OCI-LY7 (cell line): Measurements from ENCODE around the gene ALDH3A1. TPM values are rescaled to one million over a fixed set of nuclear protein-coding genes. Genes with fewer than 3 reads are reported as not detected.

Experiments
- BruUV-seq: library from RNA; stranded (reverse); fragments of 400-500 nt; replicated peaks from 2 replicates; lab custom pipeline; 2021; lab: Mats Ljungman, UMichigan
- CTCF ChIA-PET: fragments of 300-600 bp; sonication (Branson Sonifier 250); formaldehyde crosslinking; loops from one replicate; lab custom pipeline; 2022; ENCODE audit warnings: antibody characterized with exemption; ENCODE audit not compliant: unreplicated experiment; lab: Charles Lee
- POLR2A ChIA-PET: fragments of 300-600 bp; sonication (Branson Sonifier 250); formaldehyde crosslinking; loops from one replicate; lab custom pipeline; 2022; ENCODE audit warnings: antibody characterized with exemption; lab: Charles Lee
- DNase-seq: peaks from one replicate; pipeline ENCODE4 v3.0.0-alpha.2; 2015; ENCODE audit warnings: low spot score
- H2AFZ ChIP-seq: fragments of 200-600 bp; sonication (generic), shearing (Covaris generic); 2 replicates; pipeline ENCODE4 v1.6.1; 2014; ENCODE audit warnings: mild to moderate bottlenecking, antibody characterized with exemption, low read length, moderate library complexity
- H3K27ac ChIP-seq: fragments of 200-600 bp; sonication (generic); 2 replicates; pipeline ENCODE4 v1.5.1; 2014; ENCODE audit warnings: mixed run types, low read depth, mild to moderate bottlenecking, moderate library complexity, low read length, inconsistent platforms; ENCODE audit not compliant: poor library complexity, severe bottlenecking
- H3K36me3 ChIP-seq: fragments of 200-600 bp; sonication (generic); 2 replicates; pipeline ENCODE4 v1.6.1; 2014; ENCODE audit warnings: mild to moderate bottlenecking, antibody characterized with exemption, low read length, moderate library complexity, mixed read lengths; ENCODE audit not compliant: insufficient read depth
- H3K4me1 ChIP-seq: fragments of 200-600 bp; sonication (generic); 2 replicates; pipeline ENCODE4 v1.5.1; 2014; ENCODE audit warnings: mild to moderate bottlenecking, low read length; ENCODE audit not compliant: insufficient read depth, poor library complexity, severe bottlenecking
- H3K4me2 ChIP-seq: fragments of 200-600 bp; sonication (generic); 2 replicates; pipeline ENCODE4 v1.6.1; 2014; ENCODE audit warnings: mild to moderate bottlenecking, low read length
- H3K4me3 ChIP-seq: fragments of 200-600 bp; sonication (generic); 2 replicates; pipeline ENCODE4 v1.5.1; 2014; ENCODE audit warnings: mild to moderate bottlenecking, low read depth, low read length; ENCODE audit not compliant: poor library complexity, severe bottlenecking
- H3K79me2 ChIP-seq: fragments of 200-600 bp; sonication (generic); 2 replicates; pipeline ENCODE4 v1.6.1; 2016; ENCODE audit warnings: low read depth, mild to moderate bottlenecking, low read length, moderate library complexity, mixed read lengths; ENCODE audit not compliant: insufficient read depth
- H3K9me2 ChIP-seq: fragments of 200-600 bp; sonication (generic); 2 replicates; pipeline ENCODE4 v1.6.1; 2016; ENCODE audit warnings: mild to moderate bottlenecking, low read length, mixed read lengths; ENCODE audit not compliant: insufficient read depth
- H3K9me3 ChIP-seq: fragments of 200-600 bp; sonication (generic); 2 replicates; pipeline ENCODE4 v1.6.1; 2014; ENCODE audit warnings: mild to moderate bottlenecking, mixed run types, low read length, mixed read lengths
- H4K20me1 ChIP-seq: fragments of 200-600 bp; sonication (generic); 2 replicates; pipeline ENCODE4 v1.6.1; 2014; ENCODE audit warnings: mild to moderate bottlenecking, antibody characterized with exemption, low read length, moderate library complexity, mixed read lengths; ENCODE audit not compliant: insufficient read depth
- EZH2phosphoT487 ChIP-seq: fragments of 200-600 bp; sonication (generic); IDR thresholded peaks from 2 replicates; pipeline ENCODE4 v1.6.1; 2018; ENCODE audit warnings: low read depth, borderline replicate concordance, mild to moderate bottlenecking, mixed run types, antibody characterized with exemption, low read length, moderate library complexity, mixed read lengths
- intact Hi-C: fragments of 100-400 bp; cut with micrococcal nuclease; formaldehyde crosslinking; loops from one replicate; pipeline ENCODE4 v1.10.0; 2022; ENCODE audit not compliant: unreplicated experiment
- total RNA-seq, 2 experiments: library from RNA; depleted of rRNA in 1 of 2; stranded (reverse); fragments of >200 nt in 1 of 2; shearing (Covaris generic) in 1 of 2; gene quantifications; 2 replicates each; pipeline ENCODE4 v1.2.3, GENCODE V29; 2014 to 2022
- TF ChIP-seq, protein P1 (sequence below): fragments of 200-600 bp; sonication (generic); conservative IDR thresholded peaks from 2 replicates; pipeline ENCODE4 v1.5.1; 2014; ENCODE audit warnings: mild to moderate bottlenecking, antibody characterized with exemption, low read length, moderate library complexity, mixed read lengths

The ALDH3A1 gene
- total RNA-seq, 2 experiments from 2014 or later: 0.16 TPM; not detected in 1

- ChIA-PET CTCF (interaction anchor here (1.2 kb wide), 1 partner anchor 15 kb away, joined by 3 read pairs; no protein-coding TSS in a partner anchor), POLR2A (interaction anchor here (0.5 to 0.7 kb wide), 3 partner anchors 98 to 226 kb away, joined by 3 read pairs; no protein-coding TSS in a partner anchor)
- H3K9me3 ChIP-seq: no peaks in the 10 kb centered on the region
- no peak for DNase-seq
- H4K20me1 ChIP-seq: no peaks in the 10 kb centered on the region
- H3K9me2 ChIP-seq: no peaks in the 10 kb centered on the region
- H2AFZ ChIP-seq: no peak overlapping the region
- no TSS peak for BruUV-seq
- TF ChIP-seq, protein P1, sequence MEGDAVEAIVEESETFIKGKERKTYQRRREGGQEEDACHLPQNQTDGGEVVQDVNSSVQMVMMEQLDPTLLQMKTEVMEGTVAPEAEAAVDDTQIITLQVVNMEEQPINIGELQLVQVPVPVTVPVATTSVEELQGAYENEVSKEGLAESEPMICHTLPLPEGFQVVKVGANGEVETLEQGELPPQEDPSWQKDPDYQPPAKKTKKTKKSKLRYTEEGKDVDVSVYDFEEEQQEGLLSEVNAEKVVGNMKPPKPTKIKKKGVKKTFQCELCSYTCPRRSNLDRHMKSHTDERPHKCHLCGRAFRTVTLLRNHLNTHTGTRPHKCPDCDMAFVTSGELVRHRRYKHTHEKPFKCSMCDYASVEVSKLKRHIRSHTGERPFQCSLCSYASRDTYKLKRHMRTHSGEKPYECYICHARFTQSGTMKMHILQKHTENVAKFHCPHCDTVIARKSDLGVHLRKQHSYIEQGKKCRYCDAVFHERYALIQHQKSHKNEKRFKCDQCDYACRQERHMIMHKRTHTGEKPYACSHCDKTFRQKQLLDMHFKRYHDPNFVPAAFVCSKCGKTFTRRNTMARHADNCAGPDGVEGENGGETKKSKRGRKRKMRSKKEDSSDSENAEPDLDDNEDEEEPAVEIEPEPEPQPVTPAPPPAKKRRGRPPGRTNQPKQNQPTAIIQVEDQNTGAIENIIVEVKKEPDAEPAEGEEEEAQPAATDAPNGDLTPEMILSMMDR: no peak
- TF ChIP-seq EZH2phosphoT487: no peak
- no peak overlapping the region for H3K27ac ChIP-seq
- no peak overlapping the region for H3K4me2 ChIP-seq
- no peaks in the 10 kb centered on the region for H3K36me3 ChIP-seq
- intact Hi-C loops: no loop called here
- no peaks in the 10 kb centered on the region for H3K4me1 ChIP-seq
- no peak overlapping the region for H3K4me3 ChIP-seq
- H3K79me2 ChIP-seq: no peaks in the 10 kb centered on the region
Measured at GRCh38 chr17:19781488-19782458, 33.7 kb upstream of the ALDH3A1 start.

- no TSS peak for BruUV-seq
- H3K79me2 ChIP-seq: no peaks in the 10 kb centered on the region
- DNase-seq: no peak
- POLR2A ChIA-PET: no interaction called here
- no peak for TF ChIP-seq EZH2phosphoT487
- TF ChIP-seq, protein P1: no peak
- no peak overlapping the region for H3K4me2 ChIP-seq
- H3K36me3 ChIP-seq: no peaks in the 10 kb centered on the region
- H3K4me1 ChIP-seq: no peaks in the 10 kb centered on the region
- intact Hi-C loops: no loop called here
- no peak overlapping the region for H3K4me3 ChIP-seq
- H3K9me3 ChIP-seq: no peaks in the 10 kb centered on the region
- no peaks in the 10 kb centered on the region for H4K20me1 ChIP-seq
- H2AFZ ChIP-seq: no peak overlapping the region
- H3K9me2 ChIP-seq: no peaks in the 10 kb centered on the region
- CTCF ChIA-PET: no interaction called here
- H3K27ac ChIP-seq: no peak overlapping the region
Measured at GRCh38 chr17:19780846-19781245, 32.7 kb upstream of the ALDH3A1 start.
